IPS-NIHi11 (cell line): ENCODE measurements around the gene MYH7.
A peak's percentile ranks its signal among the peaks of the same experiment; 100 is the strongest.
"Not testable (repeated sequence)": the region's sequence is repeated elsewhere in the genome, so short reads cannot be mapped to it uniquely, and the experiment has no call there.

Source experiments
- DNase-seq: peaks from one replicate; pipeline ENCODE4 v3.0.0; 2012; ENCODE audit warnings: mixed read lengths, low spot score

Gene MYH7

GRCh38 chr14:23435543-23436326 lies at the start of gene MYH7:
TSS of gene MYH7 (minus strand) at chr14:23435660. CDS start at chr14:23433732, 1,928 bp downstream.
- no peak for DNase-seq

DNA sequence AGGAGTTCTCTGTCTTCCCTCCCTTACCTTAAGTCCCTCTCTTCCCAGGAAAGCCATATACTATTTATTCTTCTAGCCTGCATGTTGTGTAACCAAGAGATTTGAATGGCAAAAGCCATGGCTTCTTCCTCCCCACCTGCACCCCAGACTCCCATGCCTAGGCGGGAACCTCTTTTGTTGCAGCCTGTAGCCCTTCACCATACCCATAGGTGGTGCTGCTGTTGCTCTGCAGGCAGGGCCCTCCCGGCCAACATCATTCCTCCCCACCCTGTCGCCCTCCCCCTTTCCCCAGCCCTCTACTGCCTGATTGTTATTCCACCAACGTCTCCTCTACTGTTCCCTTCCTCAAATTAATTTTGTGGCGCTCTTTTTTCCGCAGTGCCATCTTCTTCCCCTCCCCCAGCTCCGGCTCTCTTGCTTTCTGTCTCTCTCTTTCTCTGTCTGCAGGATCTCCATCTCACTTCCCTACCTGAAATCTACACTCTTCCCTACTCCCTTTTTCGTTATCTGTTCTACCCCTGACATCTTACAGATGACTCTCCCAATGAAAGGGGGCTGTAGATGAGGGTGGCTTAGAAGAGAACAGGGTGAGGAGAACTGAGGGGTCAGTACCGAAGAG lies 47.9 kb upstream of the MYH7 start:
- DNase-seq, result peak; percentile 77

DNA sequence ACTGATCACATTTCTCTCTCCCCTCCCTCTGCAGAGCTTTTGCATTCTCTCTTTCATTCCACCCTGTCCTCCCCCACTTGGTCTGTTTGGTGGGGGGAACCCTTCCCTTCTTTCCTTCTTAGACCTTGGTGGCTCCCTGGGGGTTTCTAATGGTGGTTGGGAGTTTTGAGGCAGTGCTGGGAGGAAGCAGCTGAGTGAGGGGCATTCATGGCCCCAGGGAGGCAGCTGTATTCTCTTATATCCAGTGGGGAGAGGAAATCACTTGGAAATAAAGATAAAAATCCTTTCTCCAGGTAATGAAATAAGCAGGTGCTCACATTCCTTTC lies 47.3 kb upstream of the MYH7 start:
- no peak for DNase-seq

DNA sequence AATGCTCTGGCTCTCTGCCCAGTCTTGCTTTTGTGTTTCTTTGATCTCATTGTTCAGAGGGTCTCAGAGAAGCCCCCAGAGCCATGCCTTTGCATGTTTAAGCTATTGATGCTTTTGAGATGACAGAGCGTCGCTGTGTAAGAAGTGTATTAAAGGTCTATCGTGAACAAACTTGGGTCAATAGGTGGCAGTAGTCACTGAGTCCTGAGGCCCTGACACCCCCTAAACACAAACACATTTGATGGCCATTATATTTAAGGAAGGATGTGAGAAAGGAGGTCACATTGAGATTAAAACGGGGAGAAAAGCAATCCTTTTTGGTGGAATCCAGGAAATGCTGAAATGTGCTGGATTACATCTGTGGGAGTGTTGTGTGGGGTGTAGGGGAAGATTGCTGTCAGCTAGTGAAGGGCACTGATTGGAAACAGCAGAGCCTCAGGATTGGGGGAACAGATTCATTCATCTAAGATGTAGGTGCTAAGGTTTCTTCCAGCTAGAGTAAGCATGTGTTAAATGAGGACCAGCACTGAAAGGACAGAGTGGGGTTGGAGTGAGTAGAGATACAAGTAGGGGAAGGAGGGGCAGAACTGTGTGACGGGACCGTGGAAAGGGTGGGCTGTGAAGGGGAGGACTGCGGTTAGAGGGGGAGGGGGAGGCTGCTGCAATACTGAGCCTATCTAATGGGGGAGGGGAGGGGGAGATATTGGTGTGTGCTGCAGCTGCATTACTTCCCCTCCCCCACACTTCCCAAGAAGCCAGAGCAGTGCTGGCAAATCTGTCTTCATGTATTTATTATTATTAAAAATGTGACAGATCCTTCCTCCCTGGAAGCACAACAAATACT lies 46.7 kb upstream of the MYH7 start:
- DNase-seq, result no peak

- DNase-seq, result peak; percentile 67
Observed at GRCh38 chr14:23481362-23481970, 46.0 kb upstream of the MYH7 start.

- DNase-seq, result peak; percentile 42
Observed at GRCh38 chr14:23478109-23478759, 42.8 kb upstream of the MYH7 start.

DNA sequence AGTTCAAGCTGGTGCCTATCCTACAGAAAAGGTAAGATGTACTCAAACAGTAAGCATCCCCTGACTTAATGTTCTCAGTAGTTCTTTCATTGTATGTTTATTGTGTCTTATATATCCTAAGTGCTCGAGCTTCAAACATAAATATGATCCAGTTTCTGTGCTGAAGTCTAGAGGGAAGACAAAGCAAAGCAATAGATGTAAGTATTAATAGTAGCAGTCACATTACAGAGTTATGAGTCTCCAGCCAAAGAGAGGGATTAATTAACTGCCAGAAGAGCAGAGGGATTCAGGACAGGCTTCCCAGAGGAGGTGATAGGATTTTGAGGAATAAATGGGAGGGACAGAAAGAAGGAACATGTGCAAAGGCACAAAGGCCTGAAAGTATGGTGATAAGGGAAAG lies 35.5 kb upstream of the MYH7 start:
- no peak for DNase-seq

DNA sequence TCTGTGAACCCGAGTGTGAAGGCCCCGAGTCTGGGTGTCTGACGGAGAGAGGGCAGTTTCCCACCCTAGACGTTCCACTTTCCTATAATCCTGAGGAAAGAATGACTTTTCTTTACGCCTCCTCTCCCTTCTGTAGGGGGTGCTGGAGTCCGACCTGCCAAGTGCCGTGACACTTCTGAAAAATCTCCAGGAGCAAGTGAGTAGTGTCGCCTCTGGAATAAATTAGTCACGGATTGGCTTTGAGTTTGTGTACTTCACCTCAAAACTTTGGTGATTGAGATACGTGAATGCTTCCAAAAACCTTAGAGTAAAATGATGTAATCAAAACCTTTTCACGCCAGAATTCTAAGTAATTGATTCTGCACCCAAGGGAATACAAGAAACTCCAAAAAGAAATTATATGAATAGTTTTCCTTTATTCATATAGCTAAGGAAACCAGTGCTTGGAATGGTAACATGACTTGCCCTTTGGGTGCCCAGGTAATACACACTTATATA lies 34.5 kb upstream of the MYH7 start:
- DNase-seq, result no peak

DNA sequence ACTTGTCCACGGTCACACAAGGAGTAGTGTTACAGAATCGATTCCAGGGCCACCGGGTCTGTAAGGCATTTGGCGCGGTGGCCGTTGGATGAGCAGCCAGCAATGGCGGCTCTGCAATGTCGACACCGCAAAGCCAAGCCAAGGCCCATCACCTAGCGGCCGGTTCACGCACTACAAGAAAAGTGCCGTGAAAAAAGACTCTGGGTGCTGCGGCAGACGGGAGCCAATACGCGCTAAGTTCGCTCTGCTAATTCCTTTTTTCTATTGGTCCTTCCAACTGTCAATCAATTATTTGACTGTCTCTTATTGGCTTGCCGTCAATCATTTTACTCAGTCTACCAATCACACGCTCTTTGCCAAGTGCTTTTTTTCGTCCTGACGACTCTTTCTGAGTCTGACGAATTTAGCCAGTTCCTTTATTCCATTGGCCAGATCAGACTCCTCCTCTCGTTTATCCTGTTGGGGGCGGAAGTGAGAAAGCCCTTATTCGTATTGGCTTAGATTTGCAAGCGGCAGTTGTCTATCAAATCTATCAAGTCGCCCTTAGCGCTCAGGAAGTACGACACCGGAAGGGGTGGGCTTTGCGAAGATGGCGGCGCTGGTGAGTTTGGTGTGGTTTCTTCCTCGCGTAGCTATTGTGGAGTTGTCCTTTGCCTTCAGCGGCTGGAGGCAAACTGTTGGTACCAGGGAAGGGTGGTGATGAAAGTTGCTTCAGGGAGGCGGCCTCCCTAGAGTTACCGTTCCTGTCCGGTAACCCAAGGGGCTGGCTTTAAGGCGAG lies 33.9 kb upstream of the MYH7 start, which contains the start of gene NGDN:
Gene NGDN, plus strand, starts transcription at position 577 of the 779 bp plus-strand sequence. Its CDS starts 13 bp downstream, at position 590.
- peak; percentile 96 for DNase-seq

GRCh38 chr14:23468704-23469126 lies 33.3 kb upstream of the MYH7 start:
- DNase-seq, result no peak

DNA sequence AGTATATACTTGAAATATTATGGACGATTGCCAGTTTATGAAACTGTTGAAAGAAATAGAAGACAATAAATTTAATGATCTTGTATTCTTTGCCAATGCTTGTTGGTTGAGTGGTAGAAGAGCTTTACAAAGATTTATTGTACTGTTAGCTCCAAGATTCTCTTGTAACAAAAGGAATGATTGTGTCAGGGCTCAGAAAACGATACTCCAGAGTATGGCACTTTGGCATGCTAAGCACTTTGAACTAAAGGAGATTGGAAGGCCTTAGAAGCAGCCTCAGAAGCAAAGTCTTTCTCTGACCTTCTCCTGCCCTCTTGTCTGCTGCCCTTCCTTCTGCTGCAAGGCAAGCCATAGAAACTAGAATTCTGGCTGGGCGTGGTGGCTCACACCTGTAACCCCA lies 29.8 kb upstream of the MYH7 start:
- no peak for DNase-seq

DNA sequence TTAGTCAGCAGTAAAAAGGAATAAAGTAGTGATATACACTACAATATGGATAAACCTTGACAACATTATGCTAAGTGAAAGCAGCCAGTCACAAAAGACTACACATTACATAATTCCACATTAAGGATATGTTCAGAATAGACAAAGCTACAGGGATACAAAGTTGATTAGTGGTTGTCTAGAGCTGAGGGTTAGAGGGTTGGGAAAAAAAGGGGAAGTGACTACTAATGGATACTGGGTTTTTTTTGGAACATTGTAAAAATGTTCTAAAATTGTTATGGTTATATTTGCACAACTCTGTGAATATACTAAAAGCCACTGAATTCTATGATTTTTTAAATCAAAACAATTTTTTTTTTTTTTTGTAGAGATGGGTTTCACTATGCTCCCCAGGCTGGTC lies 29.2 kb upstream of the MYH7 start:
- DNase-seq, result no peak

DNA sequence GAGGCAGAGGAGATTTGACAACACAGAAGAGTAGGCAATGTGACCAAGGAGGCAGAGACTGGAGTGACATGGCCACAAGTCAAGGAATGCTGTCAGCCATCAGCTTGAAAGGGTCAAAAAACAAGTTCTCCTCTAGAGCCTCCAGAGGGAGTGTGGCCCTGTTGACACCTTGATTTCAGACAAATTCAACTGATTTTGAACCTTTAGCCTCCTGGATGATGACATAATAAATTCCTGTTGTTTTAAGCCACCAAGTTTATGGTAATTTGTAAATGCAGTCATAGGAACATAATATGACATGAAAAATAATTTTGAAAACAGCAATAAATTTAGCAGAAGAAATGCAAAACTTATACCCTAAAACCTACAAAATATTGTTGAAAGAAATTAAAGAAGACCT lies 25.5 kb upstream of the MYH7 start:
- no peak for DNase-seq

DNA sequence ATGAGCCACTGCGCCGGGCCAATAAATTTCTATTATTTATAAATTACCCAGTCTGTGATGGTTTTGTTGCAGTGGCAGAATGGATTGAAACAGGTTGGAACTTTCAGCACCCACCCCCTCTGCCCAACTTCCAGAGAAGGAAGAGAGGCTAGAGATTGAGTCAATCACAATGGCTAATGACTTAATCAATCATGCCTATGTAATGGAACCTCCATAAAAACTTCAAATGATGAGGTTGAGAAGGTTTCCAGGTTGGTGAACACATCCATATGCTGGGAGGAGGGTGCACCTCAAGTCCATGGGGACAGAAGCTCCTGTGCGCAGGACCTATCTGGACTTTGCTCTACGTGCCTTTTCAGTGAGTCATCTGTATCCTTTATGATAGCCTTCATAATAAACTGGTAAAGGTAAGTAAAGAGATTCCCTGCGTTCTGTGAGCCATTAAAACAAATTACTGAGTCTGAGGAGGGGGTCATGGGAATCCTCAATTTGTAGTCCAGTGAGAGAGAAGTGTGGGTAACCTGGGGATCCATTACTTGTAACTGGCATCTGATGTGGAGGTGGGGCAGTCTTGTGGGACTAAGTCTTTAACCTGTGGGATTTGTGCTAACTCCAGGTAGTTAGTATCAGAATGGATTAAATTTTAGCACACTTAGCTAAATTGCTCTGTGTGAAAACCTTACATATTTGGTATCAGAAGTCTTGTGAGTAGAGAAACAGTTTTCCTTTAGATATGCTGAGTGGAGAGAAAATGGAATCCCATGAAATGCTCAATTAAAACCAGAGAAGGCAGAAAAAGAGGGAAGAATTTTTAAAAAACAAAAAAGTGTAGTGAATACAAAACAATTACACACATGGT lies 22.4 kb upstream of the MYH7 start:
- no peak for DNase-seq

- DNase-seq, result not testable (repeated sequence)
Observed at GRCh38 chr14:23456883-23457586, 21.6 kb upstream of the MYH7 start.

DNA sequence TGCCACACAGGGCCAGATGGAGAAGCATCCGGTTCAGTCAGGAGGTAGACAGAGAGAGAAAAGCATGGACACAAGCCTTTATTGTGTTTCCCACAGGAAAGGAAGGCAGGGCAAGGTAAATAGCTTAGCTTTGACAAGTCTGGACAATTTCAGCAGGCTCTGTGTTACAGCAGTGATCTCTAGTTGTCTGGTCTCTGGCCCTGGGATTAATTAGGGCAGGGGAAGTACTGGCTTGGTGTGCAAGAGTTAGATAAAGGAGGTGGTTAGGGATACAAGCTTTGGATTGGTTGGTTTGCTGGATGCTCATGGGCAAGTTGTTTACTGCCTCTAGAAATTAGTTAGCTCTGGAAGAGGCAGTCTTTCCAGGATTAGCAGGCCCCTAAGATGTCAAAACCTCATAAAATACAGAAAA lies 19.0 kb upstream of the MYH7 start:
- no peak for DNase-seq

DNA sequence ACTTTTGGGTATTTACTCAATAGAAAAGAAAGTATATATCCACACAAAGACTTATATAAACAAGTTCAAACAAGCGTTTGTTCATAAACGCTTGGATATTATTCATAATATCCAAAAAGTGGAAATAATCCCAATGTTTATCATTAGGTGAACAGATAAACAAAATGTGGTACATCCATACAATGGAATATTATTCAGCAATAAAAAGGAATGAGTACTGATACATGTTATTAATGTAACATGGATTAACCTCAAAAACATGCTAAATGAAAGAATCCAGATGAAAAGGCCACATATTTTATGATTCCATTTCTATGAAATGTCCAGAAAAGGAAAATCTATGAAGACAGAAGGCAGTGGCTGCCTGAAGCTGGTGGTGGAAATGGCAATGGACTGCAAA lies 16.8 kb upstream of the MYH7 start:
- no peak for DNase-seq

- DNase-seq, result no peak
Observed at GRCh38 chr14:23450379-23450778, 14.9 kb upstream of the MYH7 start.

GRCh38 chr14:23449314-23449713 lies 13.9 kb upstream of the MYH7 start:
- no peak for DNase-seq
